Activated naive CD4-positive, alpha-beta T cell treated with Interleukin-2 at 50 U/mL for 16 hours (primary cell): ENCODE results near the gene HBB.
"Not testable (repeated sequence)": the region's sequence is repeated elsewhere in the genome, so short reads cannot be mapped to it uniquely, and the experiment has no call there.

Experiments
- DNase-seq: peaks from one replicate; pipeline ENCODE4 v3.0.0-alpha.2; 2020

Gene HBB

GRCh38 chr11:5226732-5227310 lies at the start of gene HBB:
Gene HBB, minus strand, starts transcription at chr11:5227071. Its CDS starts 50 bp downstream, at chr11:5227021.
- DNase-seq = no peak

GRCh38 chr11:5275369-5276110 lies 48.7 kb upstream of the HBB start:
- DNase-seq = no peak

GRCh38 chr11:5274395-5274794 lies 47.5 kb upstream of the HBB start:
- no peak for DNase-seq

GRCh38 chr11:5272395-5273017 lies 45.6 kb upstream of the HBB start:
- no peak for DNase-seq

- DNase-seq = no peak
Observed at GRCh38 chr11:5269715-5270147, 42.9 kb upstream of the HBB start, which contains the start of gene HBE1. Gene HBE1, minus strand, starts transcription at chr11:5269945. Its CDS starts 55 bp downstream, at chr11:5269890.

- DNase-seq = no peak
Observed at GRCh38 chr11:5267033-5267563, 40.2 kb upstream of the HBB start.

GRCh38 chr11:5266609-5267008 lies 39.7 kb upstream of the HBB start:
- no peak for DNase-seq

GRCh38 chr11:5265832-5266231 lies 39.0 kb upstream of the HBB start:
- no peak for DNase-seq

GRCh38 chr11:5258543-5259262 lies 31.8 kb upstream of the HBB start:
- no peak for DNase-seq

GRCh38 chr11:5257296-5257695 lies 30.4 kb upstream of the HBB start:
- DNase-seq = no peak

GRCh38 chr11:5254646-5255413 lies 28.0 kb upstream of the HBB start, which contains the start of gene HBG2:
Gene HBG2, minus strand, starts transcription at chr11:5254781. Its CDS starts 53 bp downstream, at chr11:5254728.
- DNase-seq = not testable (repeated sequence)

- not testable (repeated sequence) for DNase-seq
Observed at GRCh38 chr11:5254023-5254422, 27.2 kb upstream of the HBB start.

- DNase-seq = not testable (repeated sequence)
Observed at GRCh38 chr11:5253440-5253839, 26.6 kb upstream of the HBB start.

GRCh38 chr11:5252919-5253265 lies 26.0 kb upstream of the HBB start:
- no peak for DNase-seq

- DNase-seq = no peak
Observed at GRCh38 chr11:5252192-5252918, 25.5 kb upstream of the HBB start.

- DNase-seq = no peak
Observed at GRCh38 chr11:5251746-5252145, 24.9 kb upstream of the HBB start.

- DNase-seq = no peak
Observed at GRCh38 chr11:5250543-5251204, 23.8 kb upstream of the HBB start.

- DNase-seq = not testable (repeated sequence)
Observed at GRCh38 chr11:5249807-5250396, 23.0 kb upstream of the HBB start, which contains the start of gene HBG1. Gene HBG1, minus strand, starts transcription at chr11:5249857. Its CDS starts 53 bp downstream, at chr11:5249804.

GRCh38 chr11:5248498-5248897 lies 21.6 kb upstream of the HBB start:
- DNase-seq = not testable (repeated sequence)

GRCh38 chr11:5247472-5248192 lies 20.8 kb upstream of the HBB start:
- no peak for DNase-seq
